ENCODE results near the gene TSPAN3.

Gene TSPAN3

GRCh38 chr15:77070495-77071304, at the start of gene TSPAN3:
TSPAN3 (minus strand) TSS chr15:77071109; CDS start chr15:77070954, 155 bp downstream.
- peak; percentile 94 to 97 (median 97) for DNase-seq

- no peak for DNase-seq
Measured at GRCh38 chr15:77120576-77120975, 49.7 kb upstream of the TSPAN3 start.

- DNase-seq: no peak
Measured at GRCh38 chr15:77119446-77119845, 48.5 kb upstream of the TSPAN3 start.

GRCh38 chr15:77118882-77119321, 48.0 kb upstream of the TSPAN3 start:
- peak; percentile 72 to 77 (median 73) for DNase-seq

GRCh38 chr15:77115179-77115578, 44.3 kb upstream of the TSPAN3 start:
- DNase-seq: no peak

GRCh38 chr15:77112838-77113504, 42.1 kb upstream of the TSPAN3 start:
- no peak for DNase-seq

- no peak for DNase-seq
Measured at GRCh38 chr15:77111789-77112188, 40.9 kb upstream of the TSPAN3 start.

GRCh38 chr15:77107531-77108355, 36.8 kb upstream of the TSPAN3 start:
- DNase-seq: peak in 2 of 3 donors; percentile 29 to 49

GRCh38 chr15:77107068-77107467, 36.2 kb upstream of the TSPAN3 start:
- no peak for DNase-seq

GRCh38 chr15:77104155-77104554, 33.2 kb upstream of the TSPAN3 start:
- no peak for DNase-seq

GRCh38 chr15:77099741-77100463, 29.0 kb upstream of the TSPAN3 start:
- no peak for DNase-seq

- no peak for DNase-seq
Measured at GRCh38 chr15:77098572-77098971, 27.7 kb upstream of the TSPAN3 start.

GRCh38 chr15:77097921-77098320, 27.0 kb upstream of the TSPAN3 start:
- no peak for DNase-seq

- DNase-seq: no peak
Measured at GRCh38 chr15:77097248-77097721, 26.4 kb upstream of the TSPAN3 start.

GRCh38 chr15:77096541-77096940, 25.6 kb upstream of the TSPAN3 start:
- DNase-seq: no peak

- peak in 2 of 3 donors; percentile 19 to 39 for DNase-seq
Measured at GRCh38 chr15:77096138-77096537, 25.2 kb upstream of the TSPAN3 start.

GRCh38 chr15:77094397-77095030, 23.6 kb upstream of the TSPAN3 start:
- peak in 1 of 3 donors; percentile 28 for DNase-seq

GRCh38 chr15:77093436-77093835, 22.5 kb upstream of the TSPAN3 start:
- peak in 1 of 3 donors; percentile 13 for DNase-seq

GRCh38 chr15:77091097-77091496, 20.2 kb upstream of the TSPAN3 start:
- DNase-seq: no peak

- no peak for DNase-seq
Measured at GRCh38 chr15:77087213-77087612, 16.3 kb upstream of the TSPAN3 start.

GRCh38 chr15:77085297-77085696, 14.4 kb upstream of the TSPAN3 start:
- peak; percentile 66 to 84 (median 75) for DNase-seq

- DNase-seq: no peak
Measured at GRCh38 chr15:77084436-77084835, 13.5 kb upstream of the TSPAN3 start.
